ENCODE data around the gene DPP7.
A peak's percentile ranks its signal among the peaks of the same experiment; 100 is the strongest.

The DPP7 gene

DNA sequence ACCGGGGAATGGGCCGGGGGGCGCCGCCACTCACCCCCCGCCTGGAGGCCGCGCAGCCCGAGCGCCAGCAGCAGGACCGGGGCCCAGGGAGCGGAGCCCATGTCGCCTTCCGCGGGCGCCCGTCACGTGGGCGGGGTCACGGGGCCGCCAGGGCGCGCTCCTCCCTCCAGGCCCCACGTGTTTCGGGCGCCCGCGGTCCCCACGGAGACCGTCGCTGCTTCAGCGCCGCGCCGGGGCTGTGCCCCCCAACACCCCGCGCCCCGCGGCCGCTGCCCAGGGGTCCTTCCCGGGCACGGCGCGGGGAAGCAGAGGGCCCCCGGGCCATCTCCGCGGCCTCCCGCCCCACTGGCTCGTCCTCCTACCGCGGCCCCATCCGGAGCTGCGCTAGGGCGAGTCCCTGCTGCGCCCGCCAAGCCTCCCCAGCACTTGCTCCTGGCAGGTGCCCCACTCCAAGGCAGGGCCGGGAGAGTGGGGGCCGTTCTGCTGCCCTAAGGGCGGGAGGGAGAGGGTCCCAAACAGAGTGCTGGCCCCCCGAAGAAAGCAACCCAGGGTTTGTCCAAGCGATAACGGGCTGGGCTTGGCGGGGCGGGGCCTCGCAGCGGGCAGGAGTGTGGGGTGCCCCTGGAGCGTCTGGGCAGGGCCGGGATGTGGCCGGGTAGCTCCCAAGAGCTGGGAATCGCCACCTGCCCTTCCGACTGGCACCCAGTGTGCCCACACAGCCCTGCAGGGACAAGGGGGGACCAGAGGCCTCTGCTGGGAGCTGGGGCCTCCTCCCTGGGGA is at the start of gene DPP7:
TSS of gene DPP7 (minus strand) at position 121 of the 781 bp plus-strand sequence. CDS start at position 101, 20 bp downstream.
- H3K4me1 ChIP-seq (ENCODE audit: control insufficient read depth in 1 of 2, insufficient read depth in 2 of 2, low read length in 2 of 2) = peaks cover 0 to 6% of the 10 kb centered on the region in 2 donors
- H3K27ac ChIP-seq (ENCODE audit: low read length) = no peak within 1 kb of the TSS

DNA sequence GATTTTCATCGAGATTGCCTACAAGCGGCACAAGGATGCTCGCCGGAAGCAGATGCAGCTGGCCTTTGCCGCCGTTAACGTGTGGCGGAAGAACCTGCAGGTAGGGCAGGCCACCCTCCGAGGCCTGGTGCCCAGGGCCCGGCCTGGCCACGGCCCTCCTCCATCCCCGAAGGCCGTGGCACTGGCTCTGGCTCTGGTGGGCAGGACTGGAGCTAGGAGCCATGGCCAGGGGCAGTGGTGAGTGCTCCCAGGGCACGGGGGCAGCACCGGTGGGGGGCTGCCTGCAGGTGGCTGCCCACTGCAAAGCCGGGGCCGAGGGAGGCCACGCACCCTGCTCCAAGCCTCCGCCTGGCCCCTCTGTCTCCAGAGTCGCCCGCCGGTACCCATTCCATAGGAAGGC is 49.3 kb upstream of the DPP7 start:
- no peak overlapping the region for H3K27ac ChIP-seq (ENCODE audit: low read length)

More for the DNA sequence above, at the start of gene DPP7:
- H3K4me3 ChIP-seq (ENCODE audit: low read depth in 1 of 2, low read length in 2 of 2) = peak within 1 kb of the TSS; percentile 21 to 78
- H3K9me3 ChIP-seq (ENCODE audit: control insufficient read depth in 1 of 2, low read length in 2 of 2) = no peaks in the 10 kb centered on the region
- H3K27me3 ChIP-seq (ENCODE audit: low read depth, low read length) = no peaks in the 10 kb centered on the region
- peaks cover 0 to 23% of the 10 kb centered on the region in 2 donors for H3K36me3 ChIP-seq (ENCODE audit: control insufficient read depth in 1 of 2, insufficient read depth in 2 of 2, low read length in 2 of 2)

DNA sequence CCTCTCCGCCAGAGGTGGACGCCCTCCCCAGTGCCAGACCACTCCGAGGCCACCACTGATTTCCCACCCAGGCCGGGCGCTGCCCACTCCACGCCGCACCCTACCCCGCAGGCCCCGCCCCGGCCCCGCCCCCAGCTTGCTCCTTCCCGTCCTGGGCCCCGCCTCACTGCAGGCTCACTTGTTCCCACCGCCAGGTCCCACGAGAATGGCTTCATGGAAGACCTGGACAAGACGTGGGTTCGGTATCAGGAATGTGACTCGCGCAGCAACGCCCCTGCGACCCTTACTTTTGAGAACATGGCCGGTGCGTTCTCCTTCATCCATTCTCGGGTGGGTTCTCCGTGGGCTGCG is 48.8 kb upstream of the DPP7 start:
- H3K4me3 ChIP-seq (ENCODE audit: low read depth in 1 of 2, low read length in 2 of 2) = peak overlapping the region in 1 of 2 donors; percentile 35
- no peaks in the 10 kb centered on the region for H3K36me3 ChIP-seq (ENCODE audit: control insufficient read depth in 1 of 2, insufficient read depth in 2 of 2, low read length in 2 of 2)
- H3K4me1 ChIP-seq (ENCODE audit: control insufficient read depth in 1 of 2, insufficient read depth in 2 of 2, low read length in 2 of 2) = peaks cover 0 to 40% of the 10 kb centered on the region in 2 donors

More for the DNA sequence above, 49.3 kb upstream of the DPP7 start:
- H3K4me1 ChIP-seq (ENCODE audit: control insufficient read depth in 1 of 2, insufficient read depth in 2 of 2, low read length in 2 of 2) = peaks cover 0 to 44% of the 10 kb centered on the region in 2 donors
- H3K9me3 ChIP-seq (ENCODE audit: control insufficient read depth in 1 of 2, low read length in 2 of 2) = no peaks in the 10 kb centered on the region
- H3K4me3 ChIP-seq (ENCODE audit: low read depth in 1 of 2, low read length in 2 of 2) = no peak overlapping the region
- H3K27me3 ChIP-seq (ENCODE audit: low read depth, low read length) = peaks cover 43% of the 10 kb centered on the region
- H3K36me3 ChIP-seq (ENCODE audit: control insufficient read depth in 1 of 2, insufficient read depth in 2 of 2, low read length in 2 of 2) = no peaks in the 10 kb centered on the region

DNA sequence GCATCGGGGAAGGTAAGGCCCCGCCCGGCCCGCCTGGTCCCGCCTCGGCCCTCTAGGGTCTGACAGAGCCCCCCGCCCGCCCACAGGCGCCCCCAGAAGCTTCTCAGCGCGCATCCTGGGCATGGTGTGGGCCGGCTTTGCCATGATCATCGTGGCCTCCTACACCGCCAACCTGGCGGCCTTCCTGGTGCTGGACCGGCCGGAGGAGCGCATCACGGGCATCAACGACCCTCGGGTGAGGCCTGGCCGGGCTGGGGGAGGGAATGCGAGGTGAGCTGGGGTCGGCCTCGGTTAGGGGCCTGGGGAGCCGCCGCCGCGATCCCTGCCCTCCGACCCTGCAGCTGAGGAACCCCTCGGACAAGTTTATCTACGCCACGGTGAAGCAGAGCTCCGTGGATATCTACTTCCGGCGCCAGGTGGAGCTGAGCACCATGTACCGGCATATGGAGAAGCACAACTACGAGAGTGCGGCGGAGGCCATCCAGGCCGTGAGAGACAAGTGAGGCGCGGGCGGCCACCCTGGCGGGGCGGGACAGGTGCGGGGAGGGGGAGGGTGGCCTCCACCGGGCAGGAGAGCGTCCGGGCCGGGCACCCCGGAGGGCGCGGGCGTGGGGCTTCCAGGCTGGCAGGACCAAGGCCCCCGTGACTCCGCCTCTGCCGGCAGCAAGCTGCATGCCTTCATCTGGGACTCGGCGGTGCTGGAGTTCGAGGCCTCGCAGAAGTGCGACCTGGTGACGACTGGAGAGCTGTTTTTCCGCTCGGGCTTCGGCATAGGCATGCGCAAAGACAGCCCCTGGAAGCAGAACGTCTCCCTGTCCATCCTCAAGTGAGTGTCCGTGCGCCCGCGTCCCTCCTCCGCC is 48.2 kb upstream of the DPP7 start:
- H3K4me3 ChIP-seq (ENCODE audit: low read depth in 1 of 2, low read length in 2 of 2) = peak overlapping the region in 1 of 2 donors; percentile 35
- no peaks in the 10 kb centered on the region for H3K36me3 ChIP-seq (ENCODE audit: control insufficient read depth in 1 of 2, insufficient read depth in 2 of 2, low read length in 2 of 2)
- peaks cover 52% of the 10 kb centered on the region for H3K27me3 ChIP-seq (ENCODE audit: low read depth, low read length)
- H3K4me1 ChIP-seq (ENCODE audit: control insufficient read depth in 1 of 2, insufficient read depth in 2 of 2, low read length in 2 of 2) = peaks cover 0 to 34% of the 10 kb centered on the region in 2 donors
- H3K9me3 ChIP-seq (ENCODE audit: control insufficient read depth in 1 of 2, low read length in 2 of 2) = no peaks in the 10 kb centered on the region
- no peak overlapping the region for H3K27ac ChIP-seq (ENCODE audit: low read length)

More for the DNA sequence above, 48.8 kb upstream of the DPP7 start:
- Histone ChIP-seq H3K27ac (ENCODE audit: low read length) (no peak overlapping the region), H3K9me3 (ENCODE audit: control insufficient read depth in 1 of 2, low read length in 2 of 2) (no peaks in the 10 kb centered on the region), H3K27me3 (ENCODE audit: low read depth, low read length) (peaks cover 46% of the 10 kb centered on the region)

DNA sequence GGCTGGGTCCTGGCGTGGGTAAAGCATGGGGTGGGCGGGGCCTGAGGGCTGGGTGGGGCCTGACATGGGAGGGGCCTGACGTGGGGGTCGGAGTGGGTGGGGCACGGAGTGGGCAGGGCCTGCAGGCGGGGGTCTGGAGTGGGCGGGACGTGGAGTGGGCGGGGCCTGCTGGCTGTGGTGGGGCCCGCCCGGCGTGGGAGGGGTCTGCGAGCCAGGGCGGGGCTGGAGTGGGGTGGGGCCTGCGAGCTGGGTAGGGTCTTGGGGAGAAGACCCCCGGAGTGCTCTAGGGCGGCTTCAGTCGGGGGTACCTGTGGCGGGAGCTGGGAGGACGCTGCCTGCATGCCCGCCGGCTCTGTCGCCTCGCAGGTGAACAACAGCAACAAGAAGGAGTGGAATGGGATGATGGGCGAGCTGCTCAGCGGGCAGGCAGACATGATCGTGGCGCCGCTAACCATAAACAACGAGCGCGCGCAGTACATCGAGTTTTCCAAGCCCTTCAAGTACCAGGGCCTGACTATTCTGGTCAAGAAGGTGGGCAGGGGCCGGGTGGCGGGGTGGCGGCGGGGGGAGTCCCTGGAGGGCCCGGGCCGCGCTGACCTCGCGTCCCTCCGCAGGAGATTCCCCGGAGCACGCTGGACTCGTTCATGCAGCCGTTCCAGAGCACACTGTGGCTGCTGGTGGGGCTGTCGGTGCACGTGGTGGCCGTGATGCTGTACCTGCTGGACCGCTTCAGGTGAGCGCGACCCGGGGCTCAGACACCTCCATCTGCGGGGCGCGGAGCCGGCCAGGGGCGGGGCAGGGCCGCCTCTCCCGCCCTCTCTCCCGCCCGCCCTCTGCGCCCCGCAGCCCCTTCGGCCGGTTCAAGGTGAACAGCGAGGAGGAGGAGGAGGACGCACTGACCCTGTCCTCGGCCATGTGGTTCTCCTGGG is 47.3 kb upstream of the DPP7 start:
- no peak overlapping the region for H3K27ac ChIP-seq (ENCODE audit: low read length)
- no peaks in the 10 kb centered on the region for H3K9me3 ChIP-seq (ENCODE audit: control insufficient read depth in 1 of 2, low read length in 2 of 2)
- H3K4me1 ChIP-seq (ENCODE audit: control insufficient read depth in 1 of 2, insufficient read depth in 2 of 2, low read length in 2 of 2) = peaks cover 0 to 30% of the 10 kb centered on the region in 2 donors
- H3K36me3 ChIP-seq (ENCODE audit: control insufficient read depth in 1 of 2, insufficient read depth in 2 of 2, low read length in 2 of 2) = no peaks in the 10 kb centered on the region
- no peak overlapping the region for H3K4me3 ChIP-seq (ENCODE audit: low read depth in 1 of 2, low read length in 2 of 2)
- peaks cover 57% of the 10 kb centered on the region for H3K27me3 ChIP-seq (ENCODE audit: low read depth, low read length)

DNA sequence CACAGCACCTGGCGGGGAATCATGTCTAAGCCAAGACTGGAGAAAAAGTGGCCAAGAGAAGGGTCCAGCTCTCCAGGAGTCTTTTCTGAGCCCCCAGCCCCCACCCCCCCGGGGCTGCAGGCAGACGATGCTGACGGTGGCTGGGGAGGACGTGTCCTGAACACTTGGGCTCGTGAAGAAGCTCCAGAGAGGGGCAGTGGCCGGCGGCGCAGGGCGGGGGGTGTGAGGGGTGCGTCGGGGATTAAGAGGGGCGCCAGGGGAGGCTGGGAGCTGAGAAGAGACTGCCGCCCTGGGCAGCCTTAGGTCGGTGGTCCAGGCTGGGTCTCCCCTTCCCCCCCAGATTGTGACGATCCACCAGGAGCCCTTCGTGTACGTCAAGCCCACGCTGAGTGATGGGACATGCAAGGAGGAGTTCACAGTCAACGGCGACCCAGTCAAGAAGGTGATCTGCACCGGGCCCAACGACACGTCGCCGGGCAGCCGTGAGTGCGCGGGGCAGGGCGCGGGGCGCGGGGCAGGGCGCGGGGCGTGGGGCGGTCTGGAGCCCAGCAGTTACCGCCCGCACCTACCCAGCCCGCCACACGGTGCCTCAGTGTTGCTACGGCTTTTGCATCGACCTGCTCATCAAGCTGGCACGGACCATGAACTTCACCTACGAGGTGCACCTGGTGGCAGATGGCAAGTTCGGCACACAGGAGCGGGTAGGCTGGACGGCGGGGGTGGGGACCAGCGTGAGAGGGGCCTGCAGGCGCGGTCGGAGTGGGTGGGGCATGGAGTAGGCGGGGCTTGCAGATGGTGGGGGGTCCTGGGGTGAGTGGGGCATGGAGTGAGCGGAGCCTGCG is 46.4 kb upstream of the DPP7 start:
- Histone ChIP-seq H3K4me1 (ENCODE audit: control insufficient read depth in 1 of 2, insufficient read depth in 2 of 2, low read length in 2 of 2) (peaks cover 0 to 38% of the 10 kb centered on the region in 2 donors), H3K4me3 (ENCODE audit: low read depth in 1 of 2, low read length in 2 of 2) (no peak overlapping the region), H3K9me3 (ENCODE audit: control insufficient read depth in 1 of 2, low read length in 2 of 2) (no peaks in the 10 kb centered on the region), H3K27me3 (ENCODE audit: low read depth, low read length) (peaks cover 56% of the 10 kb centered on the region), H3K27ac (ENCODE audit: low read length) (no peak overlapping the region), H3K36me3 (ENCODE audit: control insufficient read depth in 1 of 2, insufficient read depth in 2 of 2, low read length in 2 of 2) (no peaks in the 10 kb centered on the region)

DNA sequence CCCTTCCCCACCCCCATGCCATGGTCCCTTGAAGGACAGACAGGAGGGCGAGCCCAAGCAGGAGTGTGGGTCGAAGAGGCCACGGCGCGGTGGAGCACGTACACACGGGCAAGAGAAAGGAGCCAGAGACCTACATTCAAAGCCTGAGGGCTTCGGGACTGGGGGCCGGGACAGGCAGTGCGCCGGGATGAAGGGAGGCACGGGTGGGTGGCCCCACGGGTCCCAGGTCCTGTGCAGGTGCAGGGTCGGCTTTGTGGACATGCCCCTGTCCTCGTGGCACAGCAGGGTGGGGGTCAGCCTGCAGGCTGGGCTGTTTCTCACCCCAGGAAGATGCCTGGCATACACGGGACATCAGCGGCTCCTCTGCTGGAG is 45.5 kb upstream of the DPP7 start:
- Histone ChIP-seq H3K4me1 (ENCODE audit: control insufficient read depth in 1 of 2, insufficient read depth in 2 of 2, low read length in 2 of 2) (peaks cover 0 to 38% of the 10 kb centered on the region in 2 donors), H3K27ac (ENCODE audit: low read length) (no peak overlapping the region), H3K4me3 (ENCODE audit: low read depth in 1 of 2, low read length in 2 of 2) (no peak overlapping the region), H3K9me3 (ENCODE audit: control insufficient read depth in 1 of 2, low read length in 2 of 2) (no peaks in the 10 kb centered on the region), H3K36me3 (ENCODE audit: control insufficient read depth in 1 of 2, insufficient read depth in 2 of 2, low read length in 2 of 2) (no peaks in the 10 kb centered on the region), H3K27me3 (ENCODE audit: low read depth, low read length) (peaks cover 56% of the 10 kb centered on the region)

DNA sequence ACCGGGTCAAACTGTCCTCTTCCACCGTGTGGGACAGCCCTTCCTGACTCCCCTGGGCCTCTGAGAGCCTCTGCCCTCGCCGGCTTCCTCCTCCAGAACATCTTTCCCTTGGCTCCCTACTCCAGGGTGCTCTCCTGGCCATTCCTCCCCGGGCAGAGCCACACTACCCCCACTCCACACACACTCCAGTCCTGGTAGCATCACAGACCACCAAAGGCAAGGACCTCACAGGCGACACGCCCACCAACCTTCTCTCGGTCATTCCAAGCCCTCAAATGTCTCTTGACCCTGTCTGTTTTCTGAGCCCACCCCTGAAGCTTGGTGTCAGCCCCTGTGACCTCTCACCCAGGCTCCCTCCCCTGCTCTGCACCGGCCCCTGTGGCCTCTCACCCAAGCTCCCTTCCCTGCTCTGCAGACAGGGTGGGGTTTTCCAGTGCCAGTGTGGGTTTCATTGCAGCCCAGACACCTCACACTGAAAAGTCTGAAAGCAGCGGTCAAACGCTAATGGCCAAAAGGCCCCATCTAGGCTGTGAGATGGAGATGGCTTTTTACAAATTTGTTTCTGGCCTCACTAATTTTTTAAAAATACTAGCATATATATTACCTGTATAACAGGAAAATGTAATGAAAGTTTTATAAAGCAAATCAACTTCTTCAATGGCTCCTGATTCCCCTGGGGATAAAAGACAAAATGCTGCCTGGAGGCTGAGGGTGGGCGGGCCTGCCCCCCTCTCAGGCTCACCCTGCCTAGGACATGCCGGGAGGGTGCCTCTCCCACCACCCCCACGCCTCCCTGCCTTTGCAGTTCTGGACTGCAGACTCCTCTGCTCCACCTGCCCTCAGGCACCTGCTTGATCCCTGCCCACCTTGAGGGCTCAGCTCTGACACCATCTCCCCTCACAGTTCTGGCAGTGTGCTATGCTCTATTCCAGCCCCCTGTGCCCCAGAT is 44.8 kb upstream of the DPP7 start:
- Histone ChIP-seq H3K9me3 (ENCODE audit: control insufficient read depth in 1 of 2, low read length in 2 of 2) (no peaks in the 10 kb centered on the region), H3K27me3 (ENCODE audit: low read depth, low read length) (peaks cover 55% of the 10 kb centered on the region), H3K4me3 (ENCODE audit: low read depth in 1 of 2, low read length in 2 of 2) (no peak overlapping the region), H3K36me3 (ENCODE audit: control insufficient read depth in 1 of 2, insufficient read depth in 2 of 2, low read length in 2 of 2) (no peaks in the 10 kb centered on the region), H3K4me1 (ENCODE audit: control insufficient read depth in 1 of 2, insufficient read depth in 2 of 2, low read length in 2 of 2) (peaks cover 0 to 38% of the 10 kb centered on the region in 2 donors), H3K27ac (ENCODE audit: low read length) (no peak overlapping the region)

DNA sequence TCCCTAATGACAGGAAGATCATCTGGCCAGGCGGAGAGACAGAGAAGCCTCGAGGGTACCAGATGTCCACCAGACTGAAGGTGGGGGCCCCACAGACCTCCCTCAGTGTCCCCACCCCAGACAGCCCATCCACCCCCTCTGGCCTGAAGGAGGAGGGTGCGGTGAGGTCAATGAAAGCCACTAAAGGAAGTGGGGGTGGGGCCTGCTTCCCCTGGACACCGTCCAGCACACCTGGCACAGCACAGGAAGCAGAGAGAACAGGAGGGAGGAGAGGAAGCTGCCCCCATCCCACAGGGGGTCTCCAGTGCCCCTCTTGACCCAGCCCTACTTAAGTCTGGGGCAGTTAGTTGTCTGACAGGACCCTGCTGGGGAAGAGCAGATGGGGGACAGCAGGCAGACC is 44.1 kb upstream of the DPP7 start:
- Histone ChIP-seq H3K4me3 (ENCODE audit: low read depth in 1 of 2, low read length in 2 of 2) (no peak overlapping the region), H3K4me1 (ENCODE audit: control insufficient read depth in 1 of 2, insufficient read depth in 2 of 2, low read length in 2 of 2) (peaks cover 0 to 36% of the 10 kb centered on the region in 2 donors), H3K36me3 (ENCODE audit: control insufficient read depth in 1 of 2, insufficient read depth in 2 of 2, low read length in 2 of 2) (no peaks in the 10 kb centered on the region), H3K27ac (ENCODE audit: low read length) (no peak overlapping the region), H3K9me3 (ENCODE audit: control insufficient read depth in 1 of 2, low read length in 2 of 2) (no peaks in the 10 kb centered on the region), H3K27me3 (ENCODE audit: low read depth, low read length) (peaks cover 49% of the 10 kb centered on the region)

All from muscle layer of duodenum (tissue), 2 donors.